Fibroblast of peridontal ligament (primary cell): ENCODE data around the gene C20orf204.
"Not testable (repeated sequence)": the region's sequence is repeated elsewhere in the genome, so short reads cannot be mapped to it uniquely, and the experiment has no call there.

Source experiments
- DNase-seq: peaks from one replicate; pipeline ENCODE4 v3.0.0-alpha.2; 2010; ENCODE audit errors: extremely low read depth

C20orf204 gene

DNA sequence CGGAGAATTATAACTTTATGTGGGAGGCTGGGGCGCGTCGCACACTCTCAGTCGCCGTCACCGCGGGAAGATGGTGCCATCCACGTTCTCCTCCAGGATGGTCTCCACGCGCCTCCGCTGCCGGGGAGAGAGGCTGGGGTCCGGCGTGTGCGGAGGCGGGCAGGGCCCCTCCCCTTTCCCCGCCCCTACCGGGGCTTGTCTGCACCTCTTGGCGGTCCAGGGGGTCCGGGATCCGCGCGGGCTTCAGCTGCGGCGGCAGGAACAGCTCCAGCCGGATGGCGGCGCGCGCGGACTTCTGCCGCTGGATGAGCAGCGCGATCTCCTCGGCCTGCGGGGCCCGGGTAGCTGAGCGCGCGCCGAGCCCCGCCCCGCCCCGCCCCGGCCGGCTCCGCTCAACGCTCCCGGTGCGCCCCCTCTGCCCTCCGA, 47.4 kb downstream of the C20orf204 start:
- DNase-seq = peak; percentile 47

GRCh38 chr20:64083804-64084684, 48.1 kb downstream of the C20orf204 start, which contains the start of gene LKAAEAR1:
LKAAEAR1 (minus strand) TSS chr20:64084398; CDS start chr20:64084219, 179 bp downstream.
- DNase-seq = peak; percentile 3

DNA sequence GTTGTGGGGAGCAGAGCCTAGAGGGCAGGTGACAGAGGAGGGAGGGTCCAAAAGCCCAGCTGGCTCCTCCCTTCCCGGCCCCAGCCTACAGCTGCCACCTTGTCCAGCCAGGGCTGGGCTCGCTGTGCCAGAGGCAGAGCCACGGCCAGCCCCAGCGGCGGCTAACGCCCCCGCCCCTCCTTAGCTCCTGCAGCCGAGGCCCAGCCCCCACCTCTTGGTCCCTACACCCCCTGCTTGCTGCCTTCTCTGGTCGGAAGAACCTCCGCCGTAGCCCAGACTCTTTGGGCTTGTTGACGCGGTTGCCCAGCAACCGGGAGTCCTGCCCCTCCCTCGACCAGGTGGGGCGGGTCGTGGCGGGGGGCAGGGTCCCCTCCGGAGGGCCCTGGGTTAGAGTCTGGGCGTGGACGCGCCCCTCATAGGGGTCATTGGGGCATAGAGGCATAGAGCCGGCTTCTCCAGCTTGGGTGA, 48.7 kb downstream of the C20orf204 start:
- no peak for DNase-seq

GRCh38 chr20:64086801-64087200, 50.8 kb downstream of the C20orf204 start:
- DNase-seq = no peak

GRCh38 chr20:64087226-64087825, 51.3 kb downstream of the C20orf204 start:
- DNase-seq = not testable (repeated sequence)

GRCh38 chr20:64088586-64088985, 52.6 kb downstream of the C20orf204 start:
- not testable (repeated sequence) for DNase-seq
